Activated CD8-positive, alpha-beta memory T cell treated with anti-CD3 and anti-CD28 coated beads, Interleukin-2, amount 50 U/mL, for 24 hours (primary cell): ENCODE results near the gene ATOSA.

ENCODE experiments used
- DNase-seq: peaks from one replicate; pipeline ENCODE4 v3.0.0-alpha.2; 2020; ENCODE audit errors: extremely low read depth

ATOSA gene, protein sequence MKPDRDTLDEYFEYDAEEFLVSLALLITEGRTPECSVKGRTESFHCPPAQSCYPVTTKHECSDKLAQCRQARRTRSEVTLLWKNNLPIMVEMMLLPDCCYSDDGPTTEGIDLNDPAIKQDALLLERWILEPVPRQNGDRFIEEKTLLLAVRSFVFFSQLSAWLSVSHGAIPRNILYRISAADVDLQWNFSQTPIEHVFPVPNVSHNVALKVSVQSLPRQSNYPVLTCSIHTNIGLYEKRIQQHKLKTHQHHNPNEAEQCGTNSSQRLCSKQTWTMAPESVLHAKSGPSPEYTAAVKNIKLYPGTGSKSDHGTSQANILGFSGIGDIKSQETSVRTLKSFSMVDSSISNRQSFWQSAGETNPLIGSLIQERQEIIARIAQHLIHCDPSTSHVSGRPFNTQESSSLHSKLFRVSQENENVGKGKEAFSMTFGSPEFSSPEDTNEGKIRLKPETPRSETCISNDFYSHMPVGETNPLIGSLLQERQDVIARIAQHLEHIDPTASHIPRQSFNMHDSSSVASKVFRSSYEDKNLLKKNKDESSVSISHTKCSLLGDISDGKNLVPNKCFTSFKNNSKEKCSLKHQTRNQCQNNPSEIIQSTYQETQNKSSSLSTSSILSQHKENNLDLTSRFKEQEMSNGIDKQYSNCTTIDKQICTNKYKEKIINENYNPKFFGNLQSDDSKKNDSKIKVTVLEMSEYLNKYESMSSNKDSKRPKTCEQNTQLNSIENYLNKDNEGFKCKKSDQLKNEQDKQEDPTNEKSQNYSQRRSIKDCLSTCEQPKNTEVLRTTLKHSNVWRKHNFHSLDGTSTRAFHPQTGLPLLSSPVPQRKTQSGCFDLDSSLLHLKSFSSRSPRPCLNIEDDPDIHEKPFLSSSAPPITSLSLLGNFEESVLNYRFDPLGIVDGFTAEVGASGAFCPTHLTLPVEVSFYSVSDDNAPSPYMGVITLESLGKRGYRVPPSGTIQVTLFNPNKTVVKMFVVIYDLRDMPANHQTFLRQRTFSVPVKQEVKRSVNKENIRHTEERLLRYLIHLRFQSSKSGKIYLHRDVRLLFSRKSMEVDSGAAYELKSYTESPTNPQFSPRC

DNA sequence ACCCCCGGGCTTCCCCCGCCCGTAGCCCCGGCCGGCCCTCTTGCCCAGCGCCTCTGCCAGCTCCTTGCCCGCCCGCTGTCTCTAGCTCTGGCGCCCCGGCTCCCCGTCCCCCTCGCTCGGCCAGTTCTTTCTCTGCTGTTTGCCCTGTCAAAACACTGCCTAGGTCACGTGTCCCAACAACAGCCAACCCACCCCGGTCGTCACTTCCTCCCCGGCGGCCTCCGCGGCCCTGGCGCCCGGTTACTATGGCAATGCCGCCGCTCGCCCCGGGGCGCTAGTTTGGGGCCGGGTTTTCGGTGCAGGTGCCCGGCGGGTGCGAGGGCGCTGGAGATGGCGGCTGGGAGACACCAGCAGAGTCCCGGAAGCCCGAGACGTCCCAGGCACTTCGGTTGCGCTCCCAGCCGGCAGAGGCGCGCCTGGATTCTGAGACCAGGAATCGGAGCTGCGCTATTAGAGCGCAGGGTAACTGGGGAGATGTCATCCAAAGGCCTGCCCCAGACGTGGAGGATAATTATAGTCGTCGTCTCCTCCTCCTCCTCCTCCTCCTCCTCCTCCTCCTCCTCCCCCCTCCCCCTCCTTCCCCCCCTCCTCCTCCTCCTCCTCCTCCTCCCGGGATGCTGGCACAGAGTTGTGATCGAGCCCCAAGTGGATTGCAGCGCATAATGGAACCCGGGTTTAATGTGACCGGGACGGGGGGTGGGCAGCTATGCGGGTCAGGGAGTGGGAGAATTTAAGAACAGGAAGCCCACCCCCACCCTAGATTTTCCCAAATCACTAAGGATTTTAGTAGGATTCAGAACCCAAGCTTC is at the start of gene ATOSA:
Gene ATOSA, minus strand, starts transcription at position 157 of the 809 bp plus-strand sequence. CDS start 1,367 bp downstream, outside the sequence.
- DNase-seq = peak; percentile 69

DNA sequence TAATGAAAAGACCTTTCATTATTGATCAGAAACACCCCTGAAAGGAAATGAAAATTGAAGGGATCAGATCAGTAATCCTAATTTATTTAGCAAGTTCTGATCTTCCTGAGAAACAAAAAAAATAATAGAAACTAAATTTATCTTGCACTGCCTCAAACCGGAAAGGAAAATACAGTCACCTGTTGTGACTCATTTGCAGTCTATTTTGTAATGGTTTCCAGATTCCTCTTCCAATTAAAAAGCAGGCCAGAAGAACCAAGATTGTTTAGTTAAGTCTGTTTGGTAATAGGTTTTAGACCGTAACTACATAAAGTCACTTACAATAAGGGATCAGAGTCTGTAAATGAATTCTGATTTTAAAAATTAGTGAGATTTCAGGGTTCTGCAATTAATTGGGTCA is 49.7 kb upstream of the ATOSA start:
- DNase-seq = no peak

DNA sequence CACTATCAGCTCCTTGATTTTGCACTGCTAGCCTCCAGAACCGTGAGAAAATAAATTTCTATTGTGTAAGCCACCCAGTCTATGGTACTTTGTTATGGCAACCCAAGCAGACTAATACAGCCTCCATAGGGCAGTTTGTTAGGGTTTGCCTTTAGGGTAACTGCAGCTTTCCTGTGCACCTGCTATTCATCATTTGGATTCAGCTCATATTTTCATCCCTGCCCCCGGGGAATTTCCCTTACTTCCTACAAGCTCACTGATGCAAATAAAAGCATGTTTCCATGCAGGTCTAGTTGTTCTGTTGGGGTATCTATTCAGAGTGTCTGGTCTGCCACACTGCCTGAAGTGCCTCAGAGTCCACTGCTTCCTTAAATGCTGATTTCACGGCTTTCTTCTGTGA is 48.6 kb upstream of the ATOSA start:
- no peak for DNase-seq

DNA sequence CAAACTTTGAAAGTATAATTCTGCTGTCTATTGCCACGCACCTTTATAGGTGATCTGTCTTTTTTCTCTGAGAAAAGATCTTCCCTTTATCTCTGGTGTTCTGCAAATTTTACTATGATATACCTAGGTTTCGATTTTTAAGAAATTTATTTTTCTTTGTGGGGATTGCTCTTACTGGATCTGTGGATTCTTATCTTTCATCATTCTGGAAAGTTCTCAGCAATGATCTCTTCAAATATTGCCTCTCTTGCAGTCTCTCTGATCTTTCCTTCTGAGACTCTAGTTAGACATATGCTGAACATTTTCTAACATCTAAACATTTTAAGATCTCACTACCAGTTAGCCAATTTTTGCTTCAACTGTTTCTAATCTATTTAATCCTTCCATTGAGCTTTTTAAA is 47.0 kb upstream of the ATOSA start:
- DNase-seq = no peak

DNA sequence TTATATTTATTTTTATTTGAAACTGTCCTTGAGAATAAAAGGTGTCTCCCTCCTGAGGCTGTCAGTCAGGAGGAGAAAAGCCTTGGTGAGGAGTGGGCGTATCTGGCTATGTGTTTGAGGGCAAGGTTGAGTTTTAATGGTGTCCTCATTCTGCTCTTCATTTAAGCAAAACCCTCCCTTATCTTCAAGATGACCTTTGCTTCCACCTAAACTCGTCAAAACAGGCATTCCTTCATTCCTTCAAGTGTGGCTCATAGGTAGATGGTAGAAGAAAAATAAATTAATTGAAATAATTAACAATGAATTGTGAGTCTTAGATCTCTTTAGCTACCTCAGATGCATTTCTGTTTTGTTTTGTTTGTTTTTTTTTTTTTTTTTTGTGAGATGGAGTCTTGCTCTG is 39.4 kb upstream of the ATOSA start:
- no peak for DNase-seq

DNA sequence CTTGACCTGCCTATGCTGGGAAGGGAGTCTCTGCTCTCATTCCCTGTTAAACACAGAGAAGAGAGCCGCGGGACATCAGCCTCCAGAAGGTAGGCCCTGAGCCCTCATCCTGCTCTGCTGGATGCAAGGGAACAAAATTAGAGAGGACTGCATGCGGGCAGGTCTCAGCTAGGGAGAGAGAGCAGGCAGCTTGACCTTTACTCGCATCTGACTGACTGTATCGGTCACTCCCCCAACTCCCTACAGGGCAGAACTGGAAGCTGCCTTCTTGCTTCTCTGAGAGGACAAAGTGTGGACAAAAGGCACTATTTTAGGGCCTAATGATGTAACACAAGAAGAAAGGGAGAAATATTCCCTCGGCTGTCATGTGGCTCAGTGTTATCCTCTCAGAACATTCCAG is 38.7 kb upstream of the ATOSA start:
- DNase-seq = no peak

DNA sequence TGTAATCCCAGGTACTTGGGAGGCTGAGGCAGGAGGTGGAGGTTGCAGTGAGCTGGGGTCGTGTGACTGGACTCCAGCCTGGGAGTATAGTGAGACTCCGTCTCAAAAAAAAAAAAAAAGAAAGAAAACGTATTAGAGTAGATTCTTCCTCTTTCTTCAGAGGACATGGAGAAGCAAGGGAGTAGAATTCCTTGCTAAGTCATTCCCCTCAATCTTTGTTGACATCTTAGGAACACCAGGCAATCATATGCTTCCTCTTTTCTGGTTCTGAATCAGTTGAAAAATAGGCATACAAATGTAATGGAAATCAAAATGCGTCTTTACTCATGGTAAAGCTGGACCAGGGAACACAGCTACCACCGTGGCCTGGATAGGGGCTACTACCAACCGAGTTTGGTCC is 38.3 kb upstream of the ATOSA start:
- DNase-seq = no peak

DNA sequence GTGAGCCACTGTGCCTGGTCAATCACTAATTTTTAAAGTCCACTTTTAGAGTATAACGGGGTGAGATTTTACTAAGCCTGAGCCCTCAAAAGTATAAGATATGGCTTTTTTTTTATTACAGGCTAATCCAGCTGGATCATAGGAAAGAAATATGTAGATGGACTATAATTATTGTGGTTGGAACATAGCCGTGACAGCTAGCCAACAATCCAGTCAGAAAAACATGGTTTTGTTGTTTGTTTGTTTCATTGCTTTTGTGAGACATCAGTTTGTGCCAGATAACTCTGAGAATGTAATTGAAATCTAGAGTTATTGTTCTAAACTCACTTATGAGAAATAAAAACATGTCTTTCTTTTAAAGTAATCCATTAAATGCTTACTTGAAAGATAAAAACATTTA is 37.3 kb upstream of the ATOSA start:
- DNase-seq = no peak

DNA sequence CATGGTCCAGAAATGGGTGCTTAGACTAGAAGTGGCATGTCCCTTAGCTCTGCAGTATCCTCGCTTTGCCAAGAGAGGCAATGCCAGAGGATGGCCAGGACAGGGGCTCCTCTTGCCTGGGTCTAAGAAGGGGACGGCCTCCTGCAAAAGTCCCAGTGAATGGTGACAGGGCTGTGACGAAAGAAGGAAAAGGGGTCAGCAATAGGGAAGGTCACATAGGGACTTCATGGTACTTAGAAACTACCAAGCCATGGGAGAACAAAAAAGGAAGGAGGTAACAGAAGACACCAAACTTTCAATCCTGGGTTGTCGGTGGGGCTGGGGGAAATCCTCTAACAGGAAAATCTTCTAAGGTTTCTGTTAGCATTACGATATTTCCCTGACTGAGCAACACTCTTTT is 36.2 kb upstream of the ATOSA start:
- DNase-seq = no peak

DNA sequence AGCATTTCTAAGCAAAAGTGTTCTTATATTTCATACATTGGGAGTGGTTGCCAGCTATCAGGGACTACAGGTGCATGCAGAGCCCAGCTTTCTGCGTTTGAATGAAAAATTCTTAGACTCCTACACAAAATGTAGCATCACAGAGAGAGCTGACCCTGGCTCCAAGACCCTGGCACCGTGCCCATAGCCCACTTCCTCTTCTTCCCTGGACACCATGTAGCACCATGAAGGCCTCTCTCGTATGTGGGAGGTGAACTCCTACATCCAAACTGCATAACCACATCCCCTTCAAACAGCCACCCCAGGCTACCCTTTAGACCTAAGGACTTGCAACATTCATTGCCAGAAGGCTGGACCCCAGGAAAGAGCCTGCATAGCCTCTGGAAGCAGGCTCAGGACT is 35.8 kb upstream of the ATOSA start:
- DNase-seq = no peak

DNA sequence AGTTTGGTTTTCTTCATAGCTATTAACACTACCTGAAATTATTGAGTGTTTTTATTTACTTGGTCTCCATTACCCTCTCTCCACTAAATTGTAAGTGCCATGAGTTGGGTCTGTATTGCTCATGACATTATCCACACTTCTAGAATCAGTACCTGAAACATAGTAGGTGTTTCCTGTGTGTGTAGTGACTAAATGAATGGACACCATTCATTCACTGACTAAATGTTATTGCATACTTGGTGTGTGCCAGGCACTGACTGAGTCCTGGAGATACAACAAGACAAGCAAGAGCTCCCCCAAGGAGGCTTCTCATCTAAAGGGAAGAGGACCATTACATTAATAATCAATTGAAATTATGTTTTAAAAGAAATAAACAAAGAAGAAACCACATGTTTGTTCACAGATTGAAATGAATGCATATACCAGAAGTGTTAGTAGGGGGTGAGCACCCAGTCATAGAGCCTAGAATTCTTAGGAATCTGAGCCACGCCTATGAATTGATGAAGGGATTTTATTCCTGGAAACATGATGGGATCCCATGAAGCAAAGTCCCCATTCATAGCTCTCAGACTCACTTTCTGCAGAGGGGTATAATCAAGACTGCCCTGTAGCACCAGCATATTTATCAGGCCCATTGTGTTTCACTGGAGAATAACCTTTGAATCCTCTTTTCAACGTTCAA is 31.7 kb upstream of the ATOSA start:
- no peak for DNase-seq

DNA sequence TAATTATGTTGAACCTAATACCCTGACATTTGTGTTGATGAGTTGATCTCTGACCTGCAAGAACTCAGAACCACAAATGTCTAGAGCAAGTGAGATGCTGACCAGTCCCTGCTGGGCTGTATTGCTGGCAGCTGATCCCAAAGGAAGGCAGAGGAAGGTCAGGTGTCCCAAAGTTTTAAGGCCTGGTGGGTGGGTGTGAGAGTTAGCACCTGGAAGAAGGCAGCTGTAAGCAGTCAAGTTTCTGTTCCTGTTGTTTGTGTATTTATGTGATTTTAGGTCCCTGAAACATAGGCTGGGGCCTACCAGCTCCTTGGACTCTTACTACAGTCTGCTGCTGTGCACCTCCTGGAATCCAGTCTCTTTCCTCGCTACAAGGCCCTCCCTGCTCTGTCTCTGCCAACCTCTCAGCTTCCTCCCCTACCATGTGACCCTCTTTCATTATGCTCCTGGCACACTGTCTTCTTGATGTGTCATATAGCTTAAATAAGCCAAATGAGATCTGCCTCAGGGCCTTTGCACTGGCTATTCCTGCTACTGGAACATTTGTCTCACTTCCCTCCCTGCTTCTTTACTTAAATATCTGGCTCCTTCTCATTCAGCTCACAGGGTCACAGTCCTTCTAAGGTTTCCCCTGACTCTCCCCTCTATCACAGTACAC is 31.0 kb upstream of the ATOSA start:
- DNase-seq = no peak

DNA sequence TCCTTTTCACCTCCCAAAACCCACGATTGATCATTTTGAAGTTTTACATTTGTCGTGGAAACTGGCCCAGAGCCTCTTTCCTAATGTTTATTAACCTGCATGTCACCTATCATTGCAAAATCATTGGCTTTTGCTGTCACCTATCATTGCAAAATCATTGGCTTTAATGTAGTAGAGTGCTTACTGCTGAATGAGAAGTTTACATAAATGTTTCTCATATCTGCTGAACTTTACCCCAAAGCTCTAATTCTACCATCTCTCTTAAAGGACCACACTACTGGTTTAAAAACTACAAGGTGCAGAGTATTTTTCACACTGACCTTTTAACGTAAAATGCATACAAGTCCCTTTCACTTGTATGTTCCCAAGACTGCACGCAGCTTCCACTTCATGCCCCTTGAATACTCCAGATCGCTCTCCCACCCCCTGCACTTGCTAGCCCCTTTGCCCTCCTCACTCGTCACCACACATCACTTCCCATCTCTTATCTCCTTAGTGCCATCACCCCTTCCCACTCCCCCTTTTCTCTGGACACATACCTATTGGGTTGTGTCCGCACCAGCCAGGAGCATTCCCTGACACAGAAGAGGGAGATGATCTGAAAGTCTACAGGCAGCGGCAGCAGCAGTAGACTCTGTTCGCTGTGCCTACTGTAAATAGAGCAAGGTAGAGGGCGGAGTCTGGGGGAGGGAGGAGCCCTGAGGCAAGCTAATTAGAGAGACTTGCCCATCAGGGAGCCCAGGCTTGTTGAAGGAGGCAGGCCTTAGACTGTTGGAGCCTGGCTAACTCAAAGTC is 30.2 kb upstream of the ATOSA start:
- no peak for DNase-seq

DNA sequence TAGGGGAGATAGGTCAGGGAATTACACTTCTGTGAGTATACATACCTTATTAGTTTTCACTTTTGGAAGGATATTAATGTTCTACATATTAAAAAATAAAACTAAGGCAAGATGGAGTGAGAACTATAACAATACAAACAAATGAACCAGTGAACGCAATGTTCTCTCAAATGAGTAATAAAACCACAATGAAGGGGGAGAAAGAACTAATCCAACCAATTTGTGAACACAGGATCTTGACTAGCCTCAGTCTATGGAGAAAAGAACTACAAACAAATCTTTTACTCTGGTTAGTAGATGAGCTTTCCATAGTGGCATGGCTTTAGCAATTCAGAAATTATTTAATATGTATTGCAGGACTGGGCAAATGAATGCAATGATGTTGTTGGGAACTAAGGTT is 26.9 kb upstream of the ATOSA start:
- no peak for DNase-seq

DNA sequence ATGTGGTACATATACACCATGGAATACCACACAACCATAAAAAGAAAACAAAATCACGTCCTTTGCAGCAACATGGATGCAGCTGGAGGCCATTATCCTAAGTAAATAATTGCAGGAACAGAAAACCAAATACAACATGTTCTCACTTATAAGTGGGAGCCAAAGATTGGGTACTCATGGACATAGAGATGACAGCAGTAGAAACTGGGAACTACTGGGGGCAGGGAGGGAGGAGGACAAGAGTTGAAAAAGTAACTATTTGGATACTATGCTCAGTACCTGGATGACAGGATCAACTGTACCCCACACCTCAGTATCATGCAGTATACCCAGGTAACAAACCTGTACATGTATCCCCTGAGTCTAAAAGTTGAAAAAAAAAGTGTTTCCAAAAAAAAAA is 23.2 kb upstream of the ATOSA start:
- no peak for DNase-seq

DNA sequence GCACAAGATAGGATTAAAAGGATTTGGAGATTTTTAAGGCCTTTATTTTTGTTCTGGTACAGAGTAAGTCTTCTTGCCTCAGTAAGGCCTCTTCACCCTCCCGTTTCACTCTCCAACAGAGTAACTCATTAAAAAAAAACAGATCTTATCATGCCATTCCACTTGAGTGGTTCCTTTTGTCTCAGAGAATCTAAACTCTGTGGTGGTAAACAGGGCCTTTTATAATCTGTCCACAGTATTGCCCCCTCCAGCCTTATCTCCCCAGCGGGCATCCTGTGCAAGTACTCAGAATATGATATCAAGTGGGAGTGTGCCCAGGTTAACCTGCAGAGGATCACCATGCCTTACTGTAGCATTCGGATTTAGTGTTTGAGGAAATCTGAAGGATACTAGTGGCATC is 20.3 kb upstream of the ATOSA start:
- DNase-seq = no peak

DNA sequence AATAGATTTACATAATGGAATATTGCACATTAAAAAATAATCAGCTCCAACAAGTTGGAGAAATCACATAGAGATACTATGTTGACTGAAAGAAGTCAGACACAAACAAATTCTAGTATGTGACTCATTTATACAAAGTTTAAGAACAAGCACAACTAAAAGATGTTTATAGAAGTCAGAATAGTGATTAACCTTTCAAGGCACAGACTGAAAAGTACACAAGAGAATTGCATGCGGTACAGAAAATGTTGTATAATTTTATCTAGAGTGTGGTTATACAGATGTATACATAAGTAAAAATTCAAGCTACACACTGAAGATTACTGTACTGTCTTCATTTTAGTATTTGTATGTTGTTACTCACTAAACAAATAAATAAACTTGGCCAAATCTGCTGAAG is 19.3 kb upstream of the ATOSA start:
- DNase-seq = no peak

DNA sequence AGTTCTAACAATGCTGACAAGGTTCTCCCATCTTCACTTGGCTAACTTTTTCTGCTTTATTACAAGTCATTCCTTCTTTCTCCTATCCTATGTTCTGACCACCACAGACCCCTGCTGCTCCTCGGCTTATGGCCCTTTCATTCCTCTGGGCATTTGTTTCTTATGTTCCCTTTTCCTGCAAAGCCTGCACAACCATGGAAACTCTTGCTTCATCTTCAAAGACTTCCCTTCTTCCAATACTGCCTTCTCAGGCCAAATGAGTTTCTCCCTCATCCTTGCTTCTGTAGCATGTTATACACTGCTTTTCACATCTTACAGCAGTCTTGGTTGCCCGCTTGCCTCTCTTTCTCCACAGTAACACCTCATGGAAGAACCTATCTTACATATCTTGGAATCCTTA is 17.9 kb upstream of the ATOSA start:
- DNase-seq = no peak

DNA sequence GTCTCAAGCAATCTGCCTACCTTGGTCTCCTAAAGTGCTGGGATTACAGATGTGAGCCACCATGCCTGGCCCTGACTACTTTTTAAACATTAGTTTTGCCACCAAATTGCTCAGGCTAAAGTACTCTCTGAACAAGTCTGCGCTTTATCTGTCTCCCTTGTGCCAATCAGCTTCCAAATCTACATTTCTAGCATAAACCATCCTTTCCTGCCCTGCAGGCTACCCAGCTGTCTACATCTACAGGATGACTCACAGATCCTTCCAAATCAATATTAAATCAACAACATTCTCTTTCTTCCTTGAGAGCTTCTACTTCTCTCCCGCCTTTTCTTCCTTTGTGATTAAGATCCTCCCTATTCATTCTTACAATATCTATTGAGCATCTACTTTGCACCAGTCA is 16.0 kb upstream of the ATOSA start:
- no peak for DNase-seq

DNA sequence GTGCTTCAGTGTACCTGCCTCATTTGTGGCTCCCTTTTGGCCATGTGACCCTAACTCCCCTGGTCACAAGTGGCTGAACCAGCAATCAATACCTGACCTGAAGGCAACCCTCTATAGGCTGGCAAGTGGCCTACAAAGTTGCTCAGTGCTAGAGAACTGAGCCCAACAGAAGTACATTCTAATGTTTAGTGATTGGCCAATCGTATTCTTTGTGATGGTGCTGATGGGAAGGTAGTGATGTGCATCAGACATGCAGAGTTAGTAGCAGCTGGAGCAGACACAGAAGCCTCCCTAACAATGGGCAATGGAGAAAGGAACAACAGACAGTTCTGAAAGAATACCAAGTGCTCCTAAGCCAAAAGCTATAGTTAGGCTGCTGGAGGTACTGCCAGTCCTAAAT is 10.4 kb upstream of the ATOSA start:
- no peak for DNase-seq
